ENCODE results near the gene MCTS1.

- TF ChIP-seq POLR2A (IDR thresholded peaks at IDR 0.05), result no peak
- TF ChIP-seq CTCF (IDR thresholded peaks at IDR 0.05), result no peak
- TF ChIP-seq POLR2AphosphoS5 (IDR thresholded peaks at IDR 0.05), result no peak
- TF ChIP-seq EP300 (IDR thresholded peaks at IDR 0.05), result no peak
Observed at GRCh38 chrX:120614816-120615215, 10.9 kb downstream of the MCTS1 start.
